Measurements from ENCODE around the gene MMP13.
"Not testable (repeated sequence)": the region's sequence is repeated elsewhere in the genome, so short reads cannot be mapped to it uniquely, and the experiment has no call there.

Gene MMP13

DNA sequence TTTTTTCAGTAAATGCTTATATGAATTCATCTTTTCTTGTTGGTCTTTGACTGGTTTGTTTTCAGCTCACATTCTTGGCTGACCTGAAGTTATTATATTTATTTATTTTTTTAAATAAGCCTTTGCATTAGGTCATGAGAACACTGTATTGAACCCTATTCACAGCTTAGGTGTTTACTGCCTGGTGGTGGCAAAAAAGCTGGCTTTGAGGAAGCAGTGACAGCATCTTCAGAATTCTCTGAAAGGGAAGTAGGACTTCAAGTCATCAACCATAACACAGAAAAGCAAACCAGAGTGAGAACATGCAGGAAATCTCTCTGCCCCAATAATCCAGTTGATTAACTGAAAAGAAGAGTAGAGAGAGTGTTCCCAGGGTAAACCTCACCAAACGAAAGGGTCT, 30.3 kb upstream of the MMP13 start:
- CTCF ChIA-PET = no interaction called here

DNA sequence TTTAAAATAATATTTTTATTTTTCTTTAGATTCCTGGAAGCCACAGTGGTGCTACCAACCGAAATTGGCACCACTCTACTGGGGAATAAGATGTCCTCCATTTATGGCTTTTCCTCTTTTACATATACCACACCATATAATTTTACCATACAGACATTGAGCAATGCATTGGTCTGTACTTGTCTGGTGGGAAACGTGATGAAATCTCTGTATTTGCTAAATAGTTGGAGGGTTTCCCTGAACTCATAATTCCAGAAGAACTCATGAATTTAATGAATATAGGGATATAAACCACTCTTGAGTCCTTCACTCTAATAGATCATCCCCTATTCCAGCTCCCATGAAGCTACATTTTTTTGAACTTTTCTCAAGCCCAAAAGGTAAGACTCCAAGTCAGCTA, 28.0 kb upstream of the MMP13 start:
- ChIA-PET CTCF (no interaction called here), POLR2A (no interaction called here)
- DNase-seq (ENCODE audit: extremely low spot score) = no peak
- TF ChIP-seq, protein P1, sequence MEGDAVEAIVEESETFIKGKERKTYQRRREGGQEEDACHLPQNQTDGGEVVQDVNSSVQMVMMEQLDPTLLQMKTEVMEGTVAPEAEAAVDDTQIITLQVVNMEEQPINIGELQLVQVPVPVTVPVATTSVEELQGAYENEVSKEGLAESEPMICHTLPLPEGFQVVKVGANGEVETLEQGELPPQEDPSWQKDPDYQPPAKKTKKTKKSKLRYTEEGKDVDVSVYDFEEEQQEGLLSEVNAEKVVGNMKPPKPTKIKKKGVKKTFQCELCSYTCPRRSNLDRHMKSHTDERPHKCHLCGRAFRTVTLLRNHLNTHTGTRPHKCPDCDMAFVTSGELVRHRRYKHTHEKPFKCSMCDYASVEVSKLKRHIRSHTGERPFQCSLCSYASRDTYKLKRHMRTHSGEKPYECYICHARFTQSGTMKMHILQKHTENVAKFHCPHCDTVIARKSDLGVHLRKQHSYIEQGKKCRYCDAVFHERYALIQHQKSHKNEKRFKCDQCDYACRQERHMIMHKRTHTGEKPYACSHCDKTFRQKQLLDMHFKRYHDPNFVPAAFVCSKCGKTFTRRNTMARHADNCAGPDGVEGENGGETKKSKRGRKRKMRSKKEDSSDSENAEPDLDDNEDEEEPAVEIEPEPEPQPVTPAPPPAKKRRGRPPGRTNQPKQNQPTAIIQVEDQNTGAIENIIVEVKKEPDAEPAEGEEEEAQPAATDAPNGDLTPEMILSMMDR (IDR thresholded peaks at IDR 0.05; ENCODE audit: control extremely low read depth, extremely low read depth, low read depth, missing control alignments) = no peak

More for the DNA sequence above, 30.3 kb upstream of the MMP13 start:
- POLR2A ChIA-PET = no interaction called here
- TF ChIP-seq, protein P1 (IDR thresholded peaks at IDR 0.05; ENCODE audit: control extremely low read depth, extremely low read depth, low read depth, missing control alignments) = no peak
- DNase-seq (ENCODE audit: extremely low spot score) = no peak

DNA sequence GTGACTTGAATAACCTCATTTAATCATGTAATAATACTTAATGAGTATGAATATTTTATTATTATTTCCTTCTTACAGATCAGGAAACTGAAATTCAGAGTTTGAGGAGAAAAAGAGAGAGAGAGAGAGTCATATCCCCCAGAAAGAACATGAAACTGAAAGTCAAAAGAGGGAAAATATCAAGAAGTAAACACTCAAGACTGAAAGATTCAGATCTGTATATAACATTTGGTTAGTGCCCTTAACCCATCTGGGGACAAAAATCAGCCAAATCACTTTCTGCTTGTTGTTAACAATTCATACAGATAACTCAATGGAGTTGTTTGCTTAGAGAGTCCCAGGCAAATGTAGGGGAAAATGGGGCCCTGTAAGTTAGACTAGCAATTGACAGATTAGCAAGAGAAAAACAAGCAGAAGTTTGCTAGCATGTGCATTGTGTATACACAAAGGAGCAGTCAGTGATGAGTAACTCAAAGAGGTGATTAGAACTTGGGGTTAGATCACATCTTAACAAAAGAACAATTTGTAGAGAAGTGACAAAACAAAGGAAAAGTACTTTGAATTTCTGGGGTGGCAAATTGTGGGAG, 25.9 kb upstream of the MMP13 start:
- CTCF ChIA-PET = no interaction called here
- POLR2A ChIA-PET = no interaction called here
- TF ChIP-seq, protein P1 (IDR thresholded peaks at IDR 0.05; ENCODE audit: control extremely low read depth, extremely low read depth, low read depth, missing control alignments) = no peak
- no peak for DNase-seq (ENCODE audit: extremely low spot score)

GRCh38 chr11:102974552-102975280, 19.2 kb upstream of the MMP13 start:
- CTCF ChIA-PET = no interaction called here
- POLR2A ChIA-PET = no interaction called here
- no peak for DNase-seq (ENCODE audit: extremely low spot score)
- TF ChIP-seq, protein P1 (IDR thresholded peaks at IDR 0.05; ENCODE audit: control extremely low read depth, extremely low read depth, low read depth, missing control alignments) = no peak

GRCh38 chr11:102973698-102974097, 18.2 kb upstream of the MMP13 start:
- CTCF ChIA-PET; POLR2A ChIA-PET; DNase-seq (ENCODE audit: extremely low spot score): not testable (repeated sequence)

DNA sequence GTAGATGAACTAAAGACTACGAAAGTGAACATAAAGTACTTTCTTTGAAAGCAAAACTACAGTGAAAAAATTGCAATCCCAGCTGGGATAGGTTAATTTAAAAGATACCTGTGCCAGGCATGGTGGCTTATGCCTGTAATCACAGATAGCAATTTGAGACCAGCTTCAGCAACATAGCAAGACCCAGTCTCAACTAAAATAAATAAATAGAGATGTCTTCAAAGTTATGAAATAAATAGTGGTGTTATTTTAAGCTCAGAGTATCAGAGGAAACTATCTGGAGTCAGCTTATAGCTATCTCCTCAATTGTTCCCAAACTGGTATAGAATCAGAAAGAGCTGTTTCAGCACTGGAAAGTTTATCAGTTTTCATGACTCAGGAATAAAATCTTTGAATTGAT, 17.3 kb upstream of the MMP13 start:
- TF ChIP-seq, protein P1 (IDR thresholded peaks at IDR 0.05; ENCODE audit: control extremely low read depth, extremely low read depth, low read depth, missing control alignments) = no peak
- ChIA-PET POLR2A (no interaction called here), CTCF (no interaction called here)
- DNase-seq (ENCODE audit: extremely low spot score) = no peak

DNA sequence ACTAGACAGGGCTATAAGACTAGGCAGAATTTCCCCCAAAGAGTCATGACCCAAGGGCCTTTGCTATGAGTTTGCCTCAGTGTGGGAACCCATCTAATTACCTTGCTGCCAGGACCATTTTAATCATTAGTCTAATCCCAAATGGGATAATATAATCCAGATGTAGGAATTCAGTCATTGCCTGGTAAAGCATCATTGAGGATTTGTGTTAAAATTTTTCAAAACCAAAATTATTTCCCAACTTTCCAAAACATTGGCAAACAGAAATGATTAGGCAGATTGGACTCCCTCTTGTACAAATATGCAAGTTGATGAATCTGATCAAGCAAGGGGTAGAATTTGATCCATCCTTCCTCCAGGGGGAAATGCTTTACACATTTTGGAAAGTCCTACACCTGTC, 16.2 kb upstream of the MMP13 start:
- ChIA-PET POLR2A (no interaction called here), CTCF (no interaction called here)
- DNase-seq (ENCODE audit: extremely low spot score) = no peak
- TF ChIP-seq, protein P1 (IDR thresholded peaks at IDR 0.05; ENCODE audit: control extremely low read depth, extremely low read depth, low read depth, missing control alignments) = no peak

Measured in GM10248 (cell line).